GM12864 (cell line): Measurements from ENCODE around the gene KRTAP5-4.
"Not testable (repeated sequence)": the region's sequence is repeated elsewhere in the genome, so short reads cannot be mapped to it uniquely, and the experiment has no call there.

Experiments
- DNase-seq: peaks from one replicate; pipeline ENCODE4 v3.0.0-alpha.2; 2011; ENCODE audit warnings: low read depth
- H3K4me3 ChIP-seq: 2 replicates; pipeline ENCODE4 v1.5.1; 2011; ENCODE audit warnings: mild to moderate bottlenecking, low read depth, low read length, control low read depth
- TF ChIP-seq, protein P1 (sequence below): IDR thresholded peaks from 2 replicates; pipeline ENCODE4 v1.5.1; 2011; ENCODE audit warnings: low read depth, mild to moderate bottlenecking, moderate library complexity, low read length, control low read depth, inconsistent platforms; ENCODE audit errors: missing control alignments

Gene KRTAP5-4

DNA sequence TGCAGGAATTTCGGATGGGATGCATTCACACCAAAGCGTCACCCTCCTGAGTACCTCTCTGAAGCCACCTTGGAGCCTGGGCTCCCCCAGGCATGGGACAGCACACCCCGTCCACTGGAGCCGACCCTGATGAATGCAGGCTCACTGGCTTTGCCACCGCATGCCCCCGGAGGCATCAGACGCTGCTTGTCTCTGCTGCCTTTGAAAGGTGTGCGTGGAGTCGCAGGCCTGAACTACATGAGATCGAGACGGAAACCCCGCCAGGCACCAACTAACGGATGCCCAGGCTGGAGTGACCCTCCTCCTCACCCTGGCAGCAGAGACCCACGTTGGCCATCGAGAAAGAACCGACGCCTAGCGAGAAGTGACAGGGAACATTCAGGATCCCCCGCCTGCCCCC, 30.1 kb upstream of the KRTAP5-4 start:
- no peak overlapping the region for H3K4me3 ChIP-seq
- DNase-seq: no peak
- TF ChIP-seq, protein P1, sequence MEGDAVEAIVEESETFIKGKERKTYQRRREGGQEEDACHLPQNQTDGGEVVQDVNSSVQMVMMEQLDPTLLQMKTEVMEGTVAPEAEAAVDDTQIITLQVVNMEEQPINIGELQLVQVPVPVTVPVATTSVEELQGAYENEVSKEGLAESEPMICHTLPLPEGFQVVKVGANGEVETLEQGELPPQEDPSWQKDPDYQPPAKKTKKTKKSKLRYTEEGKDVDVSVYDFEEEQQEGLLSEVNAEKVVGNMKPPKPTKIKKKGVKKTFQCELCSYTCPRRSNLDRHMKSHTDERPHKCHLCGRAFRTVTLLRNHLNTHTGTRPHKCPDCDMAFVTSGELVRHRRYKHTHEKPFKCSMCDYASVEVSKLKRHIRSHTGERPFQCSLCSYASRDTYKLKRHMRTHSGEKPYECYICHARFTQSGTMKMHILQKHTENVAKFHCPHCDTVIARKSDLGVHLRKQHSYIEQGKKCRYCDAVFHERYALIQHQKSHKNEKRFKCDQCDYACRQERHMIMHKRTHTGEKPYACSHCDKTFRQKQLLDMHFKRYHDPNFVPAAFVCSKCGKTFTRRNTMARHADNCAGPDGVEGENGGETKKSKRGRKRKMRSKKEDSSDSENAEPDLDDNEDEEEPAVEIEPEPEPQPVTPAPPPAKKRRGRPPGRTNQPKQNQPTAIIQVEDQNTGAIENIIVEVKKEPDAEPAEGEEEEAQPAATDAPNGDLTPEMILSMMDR: no peak

DNA sequence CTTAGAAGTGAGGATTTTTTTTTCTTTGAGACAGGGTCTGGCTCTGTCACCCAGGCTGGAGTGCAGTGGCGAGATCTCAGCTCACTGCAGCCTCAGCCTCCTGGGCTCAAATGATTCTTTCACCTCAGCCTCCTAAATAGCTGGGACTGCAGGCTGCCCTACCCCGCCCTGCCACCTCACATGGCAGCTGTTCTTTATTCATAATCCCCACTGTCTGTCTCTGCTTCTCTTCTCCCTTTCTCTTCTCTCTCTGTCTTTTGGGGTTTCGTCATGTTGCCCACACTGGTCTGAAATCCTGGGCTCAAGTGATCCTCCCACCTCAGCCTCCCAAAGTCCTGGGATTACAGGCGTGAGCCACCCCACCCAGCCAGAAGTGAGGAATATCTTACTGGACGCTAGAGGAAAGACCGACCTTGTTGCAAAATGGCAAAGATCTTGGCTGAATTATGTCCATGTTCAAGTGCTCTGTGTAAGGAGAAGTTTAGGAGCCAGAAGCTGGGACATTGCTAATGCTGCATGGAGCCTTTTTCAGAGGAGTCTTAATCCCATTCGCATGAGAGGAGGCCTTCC, 29.6 kb upstream of the KRTAP5-4 start:
- TF ChIP-seq, protein P1: no peak
- no peak overlapping the region for H3K4me3 ChIP-seq
- DNase-seq: no peak

DNA sequence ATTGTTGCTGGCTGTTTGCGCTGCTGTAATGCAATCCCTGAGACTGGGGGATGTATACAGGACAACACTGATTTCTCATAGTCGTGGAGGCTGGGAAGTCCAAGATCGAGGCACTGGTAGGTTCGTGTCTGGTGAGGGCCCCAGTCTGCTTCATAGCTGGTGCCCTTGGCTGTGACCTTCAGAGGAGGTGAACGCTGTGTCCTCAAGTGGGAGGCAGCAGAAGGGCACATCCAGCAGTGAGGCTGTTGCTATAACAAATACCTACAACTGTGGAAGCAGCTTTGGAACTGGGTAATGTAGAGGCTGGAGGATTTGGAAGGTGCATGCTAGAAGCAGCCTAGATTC, 29.0 kb upstream of the KRTAP5-4 start:
- TF ChIP-seq, protein P1: no peak
- H3K4me3 ChIP-seq: no peak overlapping the region
- no peak for DNase-seq

DNA sequence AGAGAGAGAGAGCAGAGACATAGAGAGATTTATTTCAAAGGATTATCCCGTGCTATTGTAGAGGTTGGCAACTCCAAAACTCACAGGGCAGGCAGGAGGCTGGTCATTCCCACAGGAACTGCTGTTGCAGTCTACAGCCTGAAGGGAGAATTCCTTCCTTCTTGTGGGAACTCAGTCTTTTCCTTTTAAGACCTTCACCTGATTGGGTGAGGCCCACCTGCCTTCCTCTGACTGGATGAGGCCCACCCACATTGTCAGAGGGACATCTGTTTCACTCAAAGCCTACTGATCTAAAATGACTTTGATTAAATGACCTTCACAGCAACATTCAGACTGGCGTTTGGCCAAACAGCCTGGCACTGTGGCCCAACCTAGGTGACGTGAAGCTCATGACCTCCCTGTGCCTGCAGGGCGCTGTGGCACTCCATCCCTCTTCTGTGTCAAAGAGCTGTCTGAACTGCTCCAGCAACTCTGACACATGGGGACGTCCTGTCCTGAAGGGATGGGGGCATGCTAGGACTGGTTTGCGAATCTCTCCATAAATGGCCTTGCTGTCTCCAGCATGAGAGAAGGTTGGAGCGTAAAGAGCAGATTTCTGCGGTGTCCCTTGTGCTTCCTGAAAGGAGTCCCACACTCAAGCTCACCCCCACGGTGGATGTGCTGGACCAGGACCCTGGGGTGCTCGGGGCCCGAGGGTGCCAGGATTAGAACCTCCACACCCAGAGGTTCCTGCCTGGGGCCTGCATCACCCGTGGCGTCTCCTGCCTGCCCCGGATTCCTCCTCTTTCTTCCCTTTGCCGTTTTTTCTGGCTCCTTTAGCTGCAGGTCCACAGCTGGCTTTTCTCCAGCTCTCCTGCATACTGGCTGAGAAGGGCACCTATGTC, 28.3 kb upstream of the KRTAP5-4 start:
- TF ChIP-seq, protein P1: no peak
- H3K4me3 ChIP-seq: no peak overlapping the region
- DNase-seq: no peak

DNA sequence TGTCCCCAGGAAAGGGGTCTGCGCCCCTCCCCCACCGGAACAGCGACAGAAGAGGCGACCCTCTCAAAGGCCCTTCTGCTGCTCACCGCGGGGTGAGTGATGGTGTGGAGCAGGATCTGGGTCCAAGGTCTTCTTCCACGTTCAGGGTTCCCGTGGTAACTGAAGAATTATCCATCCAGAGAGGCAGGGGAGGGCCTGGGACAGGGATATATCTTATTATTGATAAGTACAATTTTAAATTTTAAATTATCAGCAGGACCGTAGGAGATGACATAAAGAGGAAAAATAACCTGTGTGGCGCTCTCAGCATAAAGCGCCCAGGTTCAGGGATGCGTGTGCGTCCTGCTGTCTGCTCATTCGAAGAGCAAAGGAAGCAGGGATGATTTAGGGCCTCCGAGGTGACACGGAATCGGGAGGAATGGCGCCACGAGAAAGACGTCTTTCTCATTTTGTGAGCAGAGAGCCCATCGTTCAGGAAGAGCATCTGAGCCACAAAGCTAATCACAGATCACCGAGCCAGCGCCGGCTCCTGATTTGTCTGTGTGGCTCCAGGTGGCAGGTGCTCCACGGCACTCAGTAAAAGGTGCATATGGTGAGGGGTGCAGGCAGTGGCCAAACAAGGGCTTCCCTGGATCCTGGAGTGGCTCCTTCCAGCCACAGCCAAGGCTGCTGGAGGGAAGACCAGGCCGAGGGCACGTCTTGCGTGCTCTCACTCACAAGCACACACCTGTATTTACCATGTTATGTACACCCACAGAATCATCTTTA, 26.9 kb upstream of the KRTAP5-4 start:
- H3K4me3 ChIP-seq: no peak overlapping the region
- no peak for DNase-seq
- TF ChIP-seq, protein P1: no peak

DNA sequence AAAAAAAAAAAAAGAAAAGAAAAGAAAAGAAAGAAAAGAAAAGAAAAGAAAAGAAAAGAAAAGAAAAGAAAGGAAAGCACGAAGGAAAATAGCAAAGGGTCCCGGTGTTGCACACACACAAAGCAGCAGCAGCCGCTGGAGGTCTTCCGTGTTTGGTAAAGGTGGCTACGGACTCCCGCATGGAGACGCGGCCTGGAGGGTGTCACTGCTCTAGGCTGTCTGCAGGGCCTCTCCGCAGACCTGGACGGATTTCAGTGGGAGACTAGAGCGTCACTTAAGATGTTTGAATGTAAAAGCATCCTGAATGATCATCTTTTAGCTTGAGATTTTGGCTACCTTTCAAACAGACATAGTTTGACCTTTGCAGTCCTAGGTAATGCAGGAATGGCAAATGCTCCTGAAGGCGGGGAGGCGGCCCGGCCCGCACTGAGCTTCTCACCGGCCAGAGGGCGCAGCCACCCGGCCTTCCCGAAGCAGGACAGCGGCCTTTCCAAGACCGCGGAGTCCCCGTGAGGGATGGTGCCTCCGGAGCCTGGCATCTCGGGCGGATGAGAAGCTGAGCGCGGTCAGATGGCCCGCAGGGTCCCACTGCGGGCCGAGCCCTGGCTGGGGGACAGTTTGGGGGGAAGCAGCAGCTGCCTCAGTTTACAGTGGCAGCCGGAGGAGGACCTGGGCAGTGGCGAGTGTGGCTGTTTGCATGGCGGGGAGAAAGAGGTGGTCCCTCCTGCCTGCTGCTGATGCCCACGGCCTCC, 26.1 kb upstream of the KRTAP5-4 start:
- TF ChIP-seq, protein P1: no peak
- no peak for DNase-seq
- H3K4me3 ChIP-seq: no peak overlapping the region

DNA sequence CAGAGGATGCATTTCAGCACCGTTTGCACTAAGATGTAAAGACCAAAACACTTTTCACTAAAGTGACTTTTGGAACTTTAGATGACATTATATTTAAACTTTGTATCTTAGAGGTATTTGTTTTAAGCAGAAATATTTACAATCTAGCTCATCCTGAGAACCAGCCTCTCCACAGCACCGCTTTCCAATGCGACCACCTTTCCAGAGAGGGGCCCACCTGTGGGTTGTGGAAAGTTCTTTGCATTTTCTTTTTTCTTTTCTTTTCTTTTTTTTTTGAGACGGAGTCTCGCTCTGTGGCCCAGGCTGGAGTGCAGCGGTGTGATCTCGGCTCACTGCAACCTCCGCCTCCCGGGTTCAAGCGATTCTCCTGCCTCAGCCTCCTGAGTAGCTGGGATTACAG, 24.6 kb upstream of the KRTAP5-4 start:
- H3K4me3 ChIP-seq, DNase-seq: not testable (repeated sequence)
